ENCODE measurements around the gene HOXA9. TPM values are rescaled to one million over a fixed set of nuclear protein-coding genes. Genes with fewer than 3 reads are reported as not detected.

Gene HOXA9
- polyA plus RNA-seq, 3 donors = 0.55 to 1.9 (median 1.2) TPM

GRCh38 chr7:27182285-27182841 lies 17.0 kb upstream of the HOXA9 start:
- intact Hi-C loops (cut with micrococcal nuclease) = no loop called here
- peaks cover 7 to 45% of the 10 kb centered on the region in 2 donors for H3K9me3 ChIP-seq (replicated peaks in 1 of 2; ENCODE audit: control insufficient read depth in 1 of 2, insufficient read depth in 1 of 2, low read length in 2 of 2)
- H3K36me3 ChIP-seq (replicated peaks in 1 of 2; ENCODE audit: control insufficient read depth in 1 of 2, insufficient read depth in 2 of 2, low read length in 2 of 2) = no peaks in the 10 kb centered on the region
- peaks cover 45% of the 10 kb centered on the region for H3K4me1 Mint-ChIP-seq
- H3K4me3 Mint-ChIP-seq = peak overlapping the region in 1 of 2 donors; percentile 81
- WGBS (ENCODE audit: insufficient coverage) = 60% methylated on average over 1 of the region's 4 CpGs
- no peak for DNase-seq
- H3K4me1 ChIP-seq (ENCODE audit: control insufficient read depth in 1 of 2, insufficient read depth in 2 of 2, low read length in 2 of 2) = peaks cover 35 to 38% of the 10 kb centered on the region in 2 donors
- H3K9ac ChIP-seq (ENCODE audit: insufficient read depth, low read length, poor library complexity, severe bottlenecking) = no peak overlapping the region
- H3K9me3 Mint-ChIP-seq = peaks cover 3 to 39% (median 18%) of the 10 kb centered on the region in 7 donors
- TF ChIP-seq, protein P1, sequence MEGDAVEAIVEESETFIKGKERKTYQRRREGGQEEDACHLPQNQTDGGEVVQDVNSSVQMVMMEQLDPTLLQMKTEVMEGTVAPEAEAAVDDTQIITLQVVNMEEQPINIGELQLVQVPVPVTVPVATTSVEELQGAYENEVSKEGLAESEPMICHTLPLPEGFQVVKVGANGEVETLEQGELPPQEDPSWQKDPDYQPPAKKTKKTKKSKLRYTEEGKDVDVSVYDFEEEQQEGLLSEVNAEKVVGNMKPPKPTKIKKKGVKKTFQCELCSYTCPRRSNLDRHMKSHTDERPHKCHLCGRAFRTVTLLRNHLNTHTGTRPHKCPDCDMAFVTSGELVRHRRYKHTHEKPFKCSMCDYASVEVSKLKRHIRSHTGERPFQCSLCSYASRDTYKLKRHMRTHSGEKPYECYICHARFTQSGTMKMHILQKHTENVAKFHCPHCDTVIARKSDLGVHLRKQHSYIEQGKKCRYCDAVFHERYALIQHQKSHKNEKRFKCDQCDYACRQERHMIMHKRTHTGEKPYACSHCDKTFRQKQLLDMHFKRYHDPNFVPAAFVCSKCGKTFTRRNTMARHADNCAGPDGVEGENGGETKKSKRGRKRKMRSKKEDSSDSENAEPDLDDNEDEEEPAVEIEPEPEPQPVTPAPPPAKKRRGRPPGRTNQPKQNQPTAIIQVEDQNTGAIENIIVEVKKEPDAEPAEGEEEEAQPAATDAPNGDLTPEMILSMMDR (IDR thresholded peaks at IDR 0.05) = no peak
- no peak overlapping the region for H3K4me2 ChIP-seq (replicated peaks; ENCODE audit: extremely low read depth, low read length, poor library complexity, severe bottlenecking)
- peaks cover 68 to 99% of the 10 kb centered on the region in 2 donors for H3K27me3 ChIP-seq (ENCODE audit: control insufficient read depth in 2 of 2, insufficient read depth in 2 of 2, low read length in 2 of 2)
- H3K79me2 ChIP-seq (ENCODE audit: insufficient read depth, low read length) = no peaks in the 10 kb centered on the region
- no peak overlapping the region for H3K27ac Mint-ChIP-seq
- H3K27me3 Mint-ChIP-seq (ENCODE audit: low read depth in 3 of 3) = peaks cover 91 to 96% (median 96%) of the 10 kb centered on the region in 3 donors
- H3K4me3 ChIP-seq (replicated peaks in 1 of 3; ENCODE audit: low read depth in 2 of 3, low read length in 3 of 3) = no peak overlapping the region
- H3K27ac ChIP-seq (ENCODE audit: low read depth in 1 of 2, low read length in 2 of 2) = no peak overlapping the region
- peaks cover 10 to 23% of the 10 kb centered on the region in 2 donors for H3K36me3 Mint-ChIP-seq
- H2AFZ ChIP-seq (ENCODE audit: insufficient read depth, low read depth, low read length, poor library complexity, severe bottlenecking) = no peak overlapping the region
- H4K20me1 ChIP-seq (ENCODE audit: insufficient read depth, low read length) = no peaks in the 10 kb centered on the region

GRCh38 chr7:27181795-27182275 lies 16.5 kb upstream of the HOXA9 start:
- H3K4me3 Mint-ChIP-seq = peak overlapping the region in 1 of 2 donors; percentile 81
- H3K27me3 Mint-ChIP-seq (ENCODE audit: low read depth in 3 of 3) = peaks cover 90 to 96% (median 96%) of the 10 kb centered on the region in 3 donors

More at GRCh38 chr7:27181795-27182275, 16.5 kb upstream of the HOXA9 start:
- Histone ChIP-seq H2AFZ (ENCODE audit: insufficient read depth, low read depth, low read length, poor library complexity, severe bottlenecking) (no peak overlapping the region), H3K79me2 (ENCODE audit: insufficient read depth, low read length) (no peaks in the 10 kb centered on the region), H3K27me3 (ENCODE audit: control insufficient read depth in 2 of 2, insufficient read depth in 2 of 2, low read length in 2 of 2) (peaks cover 63 to 99% of the 10 kb centered on the region in 2 donors), H3K27ac (ENCODE audit: low read depth in 1 of 2, low read length in 2 of 2) (no peak overlapping the region), H3K9ac (ENCODE audit: insufficient read depth, low read length, poor library complexity, severe bottlenecking) (no peak overlapping the region), H3K4me3 (replicated peaks in 1 of 3; ENCODE audit: low read depth in 2 of 3, low read length in 3 of 3) (no peak overlapping the region), H3K36me3 (replicated peaks in 1 of 2; ENCODE audit: control insufficient read depth in 1 of 2, insufficient read depth in 2 of 2, low read length in 2 of 2) (no peaks in the 10 kb centered on the region), H4K20me1 (ENCODE audit: insufficient read depth, low read length) (no peaks in the 10 kb centered on the region), H3K4me2 (replicated peaks; ENCODE audit: extremely low read depth, low read length, poor library complexity, severe bottlenecking) (no peak overlapping the region), H3K9me3 (replicated peaks in 1 of 2; ENCODE audit: control insufficient read depth in 1 of 2, insufficient read depth in 1 of 2, low read length in 2 of 2) (peaks cover 7 to 45% of the 10 kb centered on the region in 2 donors), H3K4me1 (ENCODE audit: control insufficient read depth in 1 of 2, insufficient read depth in 2 of 2, low read length in 2 of 2) (peaks cover 35 to 38% of the 10 kb centered on the region in 2 donors)
- DNase-seq = no peak
- intact Hi-C loops (cut with micrococcal nuclease) = no loop called here
- Mint-ChIP-seq H3K27ac (no peak overlapping the region), H3K4me1 (peaks cover 42% of the 10 kb centered on the region), H3K9me3 (peaks cover 3 to 38% (median 17%) of the 10 kb centered on the region in 7 donors), H3K36me3 (peaks cover 10 to 23% of the 10 kb centered on the region in 2 donors)
- WGBS (ENCODE audit: insufficient coverage) = no CpG with 5 or more reads among the region's 4 CpGs
- TF ChIP-seq, protein P1 (IDR thresholded peaks at IDR 0.05) = no peak

All from CD14-positive monocyte (primary cell).